RWPE2 (cell line): ENCODE results near the gene GPANK1.

Experiments used
- ATAC-seq: fragments of 200-7000 bp; cut with Tn5 transposase; 3 replicates; pipeline ENCODE4 v1.9.1; 2021; ENCODE audit warnings: low read depth
- DNase-seq: peaks from one replicate; pipeline ENCODE4 v3.0.0-alpha.2; 2020; ENCODE audit warnings: low spot score
- H3K27ac ChIP-seq: fragments of 450-650 bp; 2 replicates; pipeline ENCODE4 v1.5.1; 2017; ENCODE audit warnings: mild to moderate bottlenecking; ENCODE audit not compliant: poor library complexity, severe bottlenecking
- H3K27me3 ChIP-seq: fragments of 250-450 bp; sonication (Bioruptor Pico); 2 replicates; pipeline ENCODE4 v1.5.1; 2021; ENCODE audit warnings: mild to moderate bottlenecking, moderate library complexity; ENCODE audit not compliant: insufficient read depth, poor library complexity, severe bottlenecking
- H3K36me3 ChIP-seq: fragments of 250-450 bp; sonication (Bioruptor Pico); 2 replicates; pipeline ENCODE4 v1.5.1; 2020; ENCODE audit warnings: low read depth, mild to moderate bottlenecking, moderate library complexity
- H3K4me1 ChIP-seq: fragments of 250-450 bp; sonication (Bioruptor Pico); 2 replicates; pipeline ENCODE4 v1.5.1; 2021; ENCODE audit warnings: mild to moderate bottlenecking, moderate library complexity; ENCODE audit not compliant: insufficient read depth, poor library complexity, severe bottlenecking
- H3K4me3 ChIP-seq: fragments of 250-450 bp; sonication (Bioruptor Pico); 2 replicates; pipeline ENCODE4 v1.5.1; 2021; ENCODE audit warnings: mild to moderate bottlenecking, moderate library complexity; ENCODE audit not compliant: severe bottlenecking
- H3K9me3 ChIP-seq: fragments of 250-450 bp; sonication (Bioruptor Pico); 2 replicates; pipeline ENCODE4 v1.5.1; 2021; ENCODE audit warnings: mild to moderate bottlenecking, moderate library complexity; ENCODE audit not compliant: severe bottlenecking
- TF ChIP-seq, protein P1 (sequence below): fragments of 450-650 bp; IDR thresholded peaks from one replicate; pipeline ENCODE4 v1.5.1; 2017; ENCODE audit warnings: mild to moderate bottlenecking, moderate library complexity; ENCODE audit not compliant: poor library complexity, severe bottlenecking

Gene GPANK1

DNA sequence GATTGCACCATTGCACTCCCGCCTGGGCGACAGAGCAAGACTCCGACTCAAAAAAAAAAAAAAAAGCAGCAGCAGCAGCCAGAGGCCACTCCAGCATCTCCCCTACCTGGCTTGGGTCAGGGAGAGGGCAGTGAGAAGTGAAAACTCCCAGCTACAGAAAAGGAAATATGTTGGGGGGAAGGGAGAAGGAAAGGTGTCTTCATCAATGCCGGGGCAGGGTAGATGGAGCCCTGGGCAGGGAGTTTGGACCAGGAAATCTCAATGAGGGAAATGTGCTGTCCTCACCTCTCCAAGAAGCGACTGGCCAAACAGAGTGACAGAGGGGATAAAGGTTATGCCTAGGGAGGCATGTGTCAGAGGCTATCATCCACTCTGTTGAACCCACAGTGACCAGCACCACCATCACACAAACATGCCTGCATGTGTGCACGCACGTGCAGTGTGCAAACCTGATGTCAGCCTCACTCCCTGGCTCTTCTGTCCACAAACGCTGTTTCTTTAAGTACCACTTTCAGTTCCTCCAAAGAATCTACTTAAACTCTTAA lies 50.6 kb downstream of the GPANK1 start:
- Histone ChIP-seq H3K4me3 (no peak overlapping the region), H3K4me1 (no peaks in the 10 kb centered on the region), H3K9me3 (no peaks in the 10 kb centered on the region), H3K36me3 (no peaks in the 10 kb centered on the region), H3K27ac (no peak overlapping the region), H3K27me3 (no peaks in the 10 kb centered on the region)
- DNase-seq (no peak), ATAC-seq (no peak)
- TF ChIP-seq, protein P1, sequence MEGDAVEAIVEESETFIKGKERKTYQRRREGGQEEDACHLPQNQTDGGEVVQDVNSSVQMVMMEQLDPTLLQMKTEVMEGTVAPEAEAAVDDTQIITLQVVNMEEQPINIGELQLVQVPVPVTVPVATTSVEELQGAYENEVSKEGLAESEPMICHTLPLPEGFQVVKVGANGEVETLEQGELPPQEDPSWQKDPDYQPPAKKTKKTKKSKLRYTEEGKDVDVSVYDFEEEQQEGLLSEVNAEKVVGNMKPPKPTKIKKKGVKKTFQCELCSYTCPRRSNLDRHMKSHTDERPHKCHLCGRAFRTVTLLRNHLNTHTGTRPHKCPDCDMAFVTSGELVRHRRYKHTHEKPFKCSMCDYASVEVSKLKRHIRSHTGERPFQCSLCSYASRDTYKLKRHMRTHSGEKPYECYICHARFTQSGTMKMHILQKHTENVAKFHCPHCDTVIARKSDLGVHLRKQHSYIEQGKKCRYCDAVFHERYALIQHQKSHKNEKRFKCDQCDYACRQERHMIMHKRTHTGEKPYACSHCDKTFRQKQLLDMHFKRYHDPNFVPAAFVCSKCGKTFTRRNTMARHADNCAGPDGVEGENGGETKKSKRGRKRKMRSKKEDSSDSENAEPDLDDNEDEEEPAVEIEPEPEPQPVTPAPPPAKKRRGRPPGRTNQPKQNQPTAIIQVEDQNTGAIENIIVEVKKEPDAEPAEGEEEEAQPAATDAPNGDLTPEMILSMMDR = no peak
